Activated CD8-positive, alpha-beta memory T cell treated with anti-CD3 and anti-CD28 coated beads, Interleukin-2, amount 10 ng/mL, durations not matched to agents 7 days and 5 days (primary cell): ENCODE measurements around the gene TNPO3. TPM values are rescaled to one million over a fixed set of nuclear protein-coding genes. Genes with fewer than 3 reads are reported as not detected.
"Not testable (repeated sequence)": the region's sequence is repeated elsewhere in the genome, so short reads cannot be mapped to it uniquely, and the experiment has no call there.

Experiments used
- ATAC-seq: fragments of 150-1000 bp; cut with Tn5 transposase; one replicate; pipeline ENCODE4 v1.10.0; 2021; ENCODE audit warnings: moderate library complexity
- CTCF ChIA-PET: fragments of 350-600 bp; sonication (Branson Sonifier 250); formaldehyde crosslinking; loops from one replicate; lab custom pipeline; 2021; ENCODE audit warnings: antibody characterized with exemption; lab: Charles Lee
- DNase-seq: peaks from one replicate; pipeline ENCODE4 v3.0.0-alpha.2; 2020
- H3K27ac Mint-ChIP-seq: one replicate; pipeline ENCODE4 v1.8.0; 2021; ENCODE audit warnings: mild to moderate bottlenecking, mixed read lengths
- H3K27me3 Mint-ChIP-seq: one replicate; pipeline ENCODE4 v1.8.0; 2021; ENCODE audit warnings: mixed read lengths
- H3K36me3 Mint-ChIP-seq: one replicate; pipeline ENCODE4 v1.8.0; 2021; ENCODE audit warnings: mild to moderate bottlenecking, mixed read lengths
- H3K4me1 Mint-ChIP-seq: one replicate; pipeline ENCODE4 v1.8.0; 2021; ENCODE audit warnings: mixed read lengths
- H3K4me3 Mint-ChIP-seq: one replicate; pipeline ENCODE4 v1.8.0; 2021; ENCODE audit warnings: mild to moderate bottlenecking, moderate library complexity, mixed read lengths
- H3K9me3 Mint-ChIP-seq: one replicate; pipeline ENCODE4 v1.8.0; 2022; ENCODE audit warnings: low read depth, mixed read lengths
- total RNA-seq, 2 experiments: library from RNA; stranded (reverse); gene quantifications; one replicate each; pipeline ENCODE4 v1.2.3, GENCODE V29; 2021

Gene TNPO3
- total RNA-seq, 2 experiments from 2014 or later = 51.9 to 55.8 TPM

- Mint-ChIP-seq H3K9me3 (no peaks in the 10 kb centered on the region), H3K4me3 (peak overlapping the region; percentile 40), H3K36me3 (no peaks in the 10 kb centered on the region), H3K27ac (no peak overlapping the region), H3K27me3 (peaks cover 75% of the 10 kb centered on the region), H3K4me1 (peaks cover 6% of the 10 kb centered on the region)
- ATAC-seq (no peak), DNase-seq (no peak)
- CTCF ChIA-PET = interaction anchor here (1.1 to 1.8 kb wide), 2 partner anchors 12 to 176 kb away, joined by 4 to 5 read pairs; no protein-coding TSS in a partner anchor
Observed at GRCh38 chr7:128915271-128915819, 139.6 kb downstream of the TNPO3 start.

- ATAC-seq (no peak), DNase-seq (no peak)
- Mint-ChIP-seq H3K27ac (no peak overlapping the region), H3K9me3 (no peaks in the 10 kb centered on the region), H3K4me3 (no peak overlapping the region), H3K36me3 (no peaks in the 10 kb centered on the region), H3K27me3 (peaks cover 74% of the 10 kb centered on the region), H3K4me1 (peaks cover 6% of the 10 kb centered on the region)
- CTCF ChIA-PET = interaction anchor here (1.0 to 1.1 kb wide), 2 partner anchors 11 to 249 kb away, joined by 3 to 4 read pairs; no protein-coding TSS in a partner anchor
Observed at GRCh38 chr7:128914566-128915151, 140.3 kb downstream of the TNPO3 start.

- DNase-seq = no peak
- Mint-ChIP-seq H3K4me3 (no peak overlapping the region), H3K27ac (no peak overlapping the region), H3K4me1 (peaks cover 6% of the 10 kb centered on the region), H3K27me3 (peaks cover 74% of the 10 kb centered on the region), H3K36me3 (no peaks in the 10 kb centered on the region), H3K9me3 (no peaks in the 10 kb centered on the region)
- ATAC-seq = no peak
- CTCF ChIA-PET = interaction anchor here (1.0 to 1.1 kb wide), 2 partner anchors 10 to 250 kb away, joined by 3 to 4 read pairs; no protein-coding TSS in a partner anchor
Observed at GRCh38 chr7:128913870-128914565, 140.9 kb downstream of the TNPO3 start.

- H3K4me1 Mint-ChIP-seq, CTCF ChIA-PET: not testable (repeated sequence)
Observed at GRCh38 chr7:128912709-128913495, 142.0 kb downstream of the TNPO3 start.

GRCh38 chr7:128912281-128912680 lies 142.6 kb downstream of the TNPO3 start:
- DNase-seq (no peak), ATAC-seq (no peak)
- H3K36me3 Mint-ChIP-seq = no peaks in the 10 kb centered on the region
- no peak overlapping the region for H3K4me3 Mint-ChIP-seq
- H3K4me1 Mint-ChIP-seq = peaks cover 6% of the 10 kb centered on the region
- no peaks in the 10 kb centered on the region for H3K9me3 Mint-ChIP-seq
- CTCF ChIA-PET = interaction anchor here (1.4 kb wide), 1 partner anchor 9 kb away, joined by 4 read pairs; no protein-coding TSS in a partner anchor
- H3K27me3 Mint-ChIP-seq = peaks cover 71% of the 10 kb centered on the region
- H3K27ac Mint-ChIP-seq = no peak overlapping the region

More at GRCh38 chr7:128912709-128913495, 142.0 kb downstream of the TNPO3 start:
- H3K36me3 Mint-ChIP-seq, H3K4me3 Mint-ChIP-seq, H3K27ac Mint-ChIP-seq, DNase-seq, H3K9me3 Mint-ChIP-seq, ATAC-seq: not testable (repeated sequence)
- H3K27me3 Mint-ChIP-seq = peaks cover 76% of the 10 kb centered on the region

- Mint-ChIP-seq H3K36me3 (no peaks in the 10 kb centered on the region), H3K27ac (no peak overlapping the region), H3K27me3 (peaks cover 64% of the 10 kb centered on the region), H3K4me3 (no peak overlapping the region), H3K9me3 (no peaks in the 10 kb centered on the region), H3K4me1 (peaks cover 5% of the 10 kb centered on the region)
- CTCF ChIA-PET = interaction anchor here (1.2 to 1.4 kb wide), 2 partner anchors 8 to 252 kb away, joined by 3 to 4 read pairs; no protein-coding TSS in a partner anchor
- no peak for DNase-seq
- ATAC-seq = no peak
Observed at GRCh38 chr7:128911423-128912031, 143.4 kb downstream of the TNPO3 start.

- CTCF ChIA-PET = interaction anchor here (1.2 kb wide), 1 partner anchor 253 kb away, joined by 3 read pairs; no protein-coding TSS in a partner anchor
- no peak within 1 kb of the TSS for H3K4me3 Mint-ChIP-seq
Observed at GRCh38 chr7:128910569-128910945, 144.4 kb downstream of the TNPO3 start, which contains the start of gene KCP. TSS of gene KCP (minus strand) at chr7:128910709. CDS start at chr7:128910676, 33 bp downstream.

GRCh38 chr7:128909625-128910568 lies 145.0 kb downstream of the TNPO3 start:
- Mint-ChIP-seq H3K27ac (no peak overlapping the region), H3K9me3 (no peaks in the 10 kb centered on the region), H3K4me1 (no peaks in the 10 kb centered on the region), H3K27me3 (peaks cover 63% of the 10 kb centered on the region), H3K36me3 (no peaks in the 10 kb centered on the region), H3K4me3 (no peak overlapping the region)
- DNase-seq (no peak), ATAC-seq (no peak)
- CTCF ChIA-PET = interaction anchor here (1.2 to 2.5 kb wide), 2 partner anchors 181 to 254 kb away, joined by 3 to 14 read pairs; no protein-coding TSS in a partner anchor

More at GRCh38 chr7:128910569-128910945, 144.4 kb downstream of the TNPO3 start, which contains the start of gene KCP:
- no peaks in the 10 kb centered on the region for H3K36me3 Mint-ChIP-seq
- H3K4me1 Mint-ChIP-seq = peaks cover 3% of the 10 kb centered on the region
- peaks cover 65% of the 10 kb centered on the region for H3K27me3 Mint-ChIP-seq
- no peak for ATAC-seq
- no peak for DNase-seq
- no peaks in the 10 kb centered on the region for H3K9me3 Mint-ChIP-seq
- no peak within 1 kb of the TSS for H3K27ac Mint-ChIP-seq

- Mint-ChIP-seq H3K4me3 (no peak overlapping the region), H3K4me1 (no peaks in the 10 kb centered on the region), H3K27ac (no peak overlapping the region), H3K36me3 (no peaks in the 10 kb centered on the region), H3K27me3 (peaks cover 54% of the 10 kb centered on the region), H3K9me3 (no peaks in the 10 kb centered on the region)
- DNase-seq (no peak), ATAC-seq (no peak)
- CTCF ChIA-PET = interaction anchor here (2.5 kb wide), 1 partner anchor 182 kb away, joined by 14 read pairs; no protein-coding TSS in a partner anchor
Observed at GRCh38 chr7:128908750-128909624, 145.9 kb downstream of the TNPO3 start.

- CTCF ChIA-PET = interaction anchor here (0.9 to 1.2 kb wide), 2 partner anchors 65 to 184 kb away, joined by 3 read pairs; no protein-coding TSS in a partner anchor
- Mint-ChIP-seq H3K4me3 (no peak overlapping the region), H3K36me3 (no peaks in the 10 kb centered on the region), H3K27me3 (peaks cover 48% of the 10 kb centered on the region), H3K9me3 (no peaks in the 10 kb centered on the region), H3K27ac (no peak overlapping the region), H3K4me1 (no peaks in the 10 kb centered on the region)
- ATAC-seq = no peak
- DNase-seq = no peak
Observed at GRCh38 chr7:128906766-128907559, 147.9 kb downstream of the TNPO3 start.
